Cardiac septum (tissue), 1 donor: ENCODE data around the gene BABAM2. TPM values are rescaled to one million over a fixed set of nuclear protein-coding genes. Genes with fewer than 3 reads are reported as not detected.
"Not testable (repeated sequence)": the region's sequence is repeated elsewhere in the genome, so short reads cannot be mapped to it uniquely, and the experiment has no call there.

Experiments used
- DNase-seq: peaks from one replicate; pipeline ENCODE4 v3.0.0-alpha.2; 2020; ENCODE audit warnings: low spot score
- intact Hi-C: fragments of 100-400 bp; cut with DNase I; formaldehyde crosslinking; loops from one replicate; pipeline ENCODE4 v1.14.0; 2022
- total RNA-seq: library from RNA; stranded (reverse); fragmentation: NEBNext Ultra II Directional; extraction: Animal tissue kit (Norgen Biotek cat#: 25700); gene quantifications from one replicate; pipeline ENCODE4 v1.2.1, GENCODE V29; 2021
- donor health status: DM: no; HTN: no; CAD: no.

The BABAM2 gene
- total RNA-seq, 1 donor from 2014 or later = 63.4 TPM

GRCh38 chr2:27873091-27873490 is 17.4 kb upstream of the BABAM2 start:
- intact Hi-C loops = no loop called here
- no peak for DNase-seq

- intact Hi-C loops = no loop called here
- no peak for DNase-seq
Measured at GRCh38 chr2:27875089-27875881, 15.2 kb upstream of the BABAM2 start.

- intact Hi-C loops = no loop called here
- no peak for DNase-seq
Measured at GRCh38 chr2:27878825-27879224, 11.7 kb upstream of the BABAM2 start.

GRCh38 chr2:27881815-27882583 is 8.5 kb upstream of the BABAM2 start:
- intact Hi-C loops, DNase-seq: not testable (repeated sequence)

GRCh38 chr2:27882584-27882922 is 8.0 kb upstream of the BABAM2 start:
- DNase-seq, intact Hi-C loops: not testable (repeated sequence)

GRCh38 chr2:27884601-27885000 is 5.9 kb upstream of the BABAM2 start:
- DNase-seq = no peak
- intact Hi-C loops = no loop called here

GRCh38 chr2:27885234-27885633 is 5.3 kb upstream of the BABAM2 start:
- intact Hi-C loops = loop anchor here (5.0 kb wide), 1 partner anchor 88 kb away; no protein-coding TSS in a partner anchor
- no peak for DNase-seq

GRCh38 chr2:27885661-27886060 is 4.9 kb upstream of the BABAM2 start:
- intact Hi-C loops = loop anchor here (5.0 kb wide), 1 partner anchor 88 kb away; no protein-coding TSS in a partner anchor
- DNase-seq = no peak

- no peak for DNase-seq
- intact Hi-C loops = loop anchor here (5.0 kb wide), 1 partner anchor 89 kb away; no protein-coding TSS in a partner anchor
Measured at GRCh38 chr2:27886322-27886721, 4.2 kb upstream of the BABAM2 start.

- intact Hi-C loops = loop anchor here (5.0 kb wide), 1 partner anchor 90 kb away; no protein-coding TSS in a partner anchor
- no peak for DNase-seq
Measured at GRCh38 chr2:27887111-27887510, 3.4 kb upstream of the BABAM2 start.

- DNase-seq = no peak
- intact Hi-C loops = loop anchor here (5.0 kb wide), 1 partner anchor 91 kb away; no protein-coding TSS in a partner anchor
Measured at GRCh38 chr2:27887830-27888229, 2.7 kb upstream of the BABAM2 start.

GRCh38 chr2:27888790-27889189 is 1.7 kb upstream of the BABAM2 start:
- intact Hi-C loops = loop anchor here (5.0 kb wide), 1 partner anchor 91 kb away; no protein-coding TSS in a partner anchor
- no peak for DNase-seq

- intact Hi-C loops = loop anchor here (2.0 to 5.0 kb wide), 4 partner anchors 63 to 501 kb away; no protein-coding TSS in a partner anchor
- DNase-seq = no peak
Measured at GRCh38 chr2:27889774-27890145, 769 bp upstream of the BABAM2 start.

GRCh38 chr2:27890924-27891672 is 569 bp downstream of the BABAM2 start:
- intact Hi-C loops = loop anchor here (2.0 to 5.0 kb wide), 3 partner anchors 61 to 500 kb away; no protein-coding TSS in a partner anchor

GRCh38 chr2:27891673-27892105 is 1.2 kb downstream of the BABAM2 start:
- intact Hi-C loops = loop anchor here (2.0 to 5.0 kb wide), 3 partner anchors 61 to 499 kb away; no protein-coding TSS in a partner anchor
- no peak for DNase-seq

More at GRCh38 chr2:27890924-27891672, 569 bp downstream of the BABAM2 start:
- DNase-seq = peak; percentile 91

GRCh38 chr2:27893006-27893405 is 2.5 kb downstream of the BABAM2 start:
- DNase-seq = no peak
- intact Hi-C loops = loop anchor here (5.0 kb wide), 2 partner anchors 59 to 186 kb away; no protein-coding TSS in a partner anchor

- intact Hi-C loops = no loop called here
- no peak for DNase-seq
Measured at GRCh38 chr2:27897717-27898116, 7.2 kb downstream of the BABAM2 start.

- DNase-seq = no peak
- intact Hi-C loops = no loop called here
Measured at GRCh38 chr2:27901234-27901633, 10.7 kb downstream of the BABAM2 start.

GRCh38 chr2:27902098-27902497 is 11.6 kb downstream of the BABAM2 start:
- intact Hi-C loops = no loop called here

More at GRCh38 chr2:27902098-27902497, 11.6 kb downstream of the BABAM2 start:
- no peak for DNase-seq
